Progenitor cell of endocrine pancreas (in vitro differentiated cells): ENCODE results near the gene ANO10. TPM values are rescaled to one million over a fixed set of nuclear protein-coding genes. Genes with fewer than 3 reads are reported as not detected.
"Not testable (repeated sequence)": the region's sequence is repeated elsewhere in the genome, so short reads cannot be mapped to it uniquely, and the experiment has no call there.

Experiments used
- DNase-seq: peaks from one replicate; pipeline ENCODE4 v3.0.0; 2021; ENCODE audit warnings: low spot score; ENCODE audit not compliant: unreplicated experiment
- H3K27ac Mint-ChIP-seq: 2 replicates; pipeline ENCODE4 v1.8.0; 2021; ENCODE audit warnings: mild to moderate bottlenecking, moderate library complexity, mixed read lengths
- H3K27me3 Mint-ChIP-seq: 2 replicates; pipeline ENCODE4 v1.8.0; 2021; ENCODE audit warnings: mixed read lengths
- H3K36me3 Mint-ChIP-seq: 2 replicates; pipeline ENCODE4 v1.8.0; 2022; ENCODE audit warnings: mixed read lengths; ENCODE audit not compliant: insufficient read depth
- H3K4me1 Mint-ChIP-seq: 2 replicates; pipeline ENCODE4 v1.8.0; 2021; ENCODE audit warnings: low read depth, mixed read lengths
- H3K4me3 Mint-ChIP-seq: 2 replicates; pipeline ENCODE4 v1.8.0; 2021; ENCODE audit warnings: low read depth, mild to moderate bottlenecking, moderate library complexity, mixed read lengths
- H3K9me3 Mint-ChIP-seq: 2 replicates; pipeline ENCODE4 v1.8.0; 2021; ENCODE audit warnings: low read depth, mixed read lengths
- total RNA-seq: library from RNA; stranded (reverse); gene quantifications from 2 replicates; pipeline ENCODE4 v1.2.1, GENCODE V29; 2021
- TF ChIP-seq, protein P1 (sequence below): fragments of 200-600 bp; sonication (generic); IDR thresholded peaks from one replicate; pipeline ENCODE4 v1.5.0; 2021; ENCODE audit warnings: antibody characterized with exemption, mild to moderate bottlenecking; ENCODE audit not compliant: unreplicated experiment

The ANO10 gene
- total RNA-seq, 1 donor from 2014 or later: 30.1 TPM

DNA sequence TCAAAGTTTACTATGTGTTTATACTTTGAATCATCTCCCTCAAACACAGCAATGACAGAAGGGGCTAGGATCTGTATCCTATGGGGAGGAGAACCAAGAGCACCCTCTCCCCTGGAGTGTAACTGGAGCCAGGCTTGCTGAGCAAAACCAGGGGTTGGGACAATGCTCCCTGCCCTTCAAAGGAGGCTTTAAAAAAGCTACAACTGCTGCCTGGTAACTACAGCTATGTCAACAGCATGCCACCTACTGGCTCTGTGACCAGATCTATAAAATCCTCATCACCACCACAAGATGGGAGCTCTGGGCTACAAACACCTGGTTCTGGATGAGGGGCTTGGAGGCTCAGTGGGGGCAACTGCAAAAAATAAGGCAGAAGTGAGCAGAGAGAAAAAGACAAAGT, 61.9 kb downstream of the ANO10 start:
- Mint-ChIP-seq H3K9me3 (peaks cover 2% of the 10 kb centered on the region), H3K4me3 (no peak overlapping the region), H3K27ac (no peak overlapping the region), H3K27me3 (no peaks in the 10 kb centered on the region), H3K4me1 (peaks cover 20% of the 10 kb centered on the region), H3K36me3 (peaks cover 6% of the 10 kb centered on the region)
- TF ChIP-seq, protein P1, sequence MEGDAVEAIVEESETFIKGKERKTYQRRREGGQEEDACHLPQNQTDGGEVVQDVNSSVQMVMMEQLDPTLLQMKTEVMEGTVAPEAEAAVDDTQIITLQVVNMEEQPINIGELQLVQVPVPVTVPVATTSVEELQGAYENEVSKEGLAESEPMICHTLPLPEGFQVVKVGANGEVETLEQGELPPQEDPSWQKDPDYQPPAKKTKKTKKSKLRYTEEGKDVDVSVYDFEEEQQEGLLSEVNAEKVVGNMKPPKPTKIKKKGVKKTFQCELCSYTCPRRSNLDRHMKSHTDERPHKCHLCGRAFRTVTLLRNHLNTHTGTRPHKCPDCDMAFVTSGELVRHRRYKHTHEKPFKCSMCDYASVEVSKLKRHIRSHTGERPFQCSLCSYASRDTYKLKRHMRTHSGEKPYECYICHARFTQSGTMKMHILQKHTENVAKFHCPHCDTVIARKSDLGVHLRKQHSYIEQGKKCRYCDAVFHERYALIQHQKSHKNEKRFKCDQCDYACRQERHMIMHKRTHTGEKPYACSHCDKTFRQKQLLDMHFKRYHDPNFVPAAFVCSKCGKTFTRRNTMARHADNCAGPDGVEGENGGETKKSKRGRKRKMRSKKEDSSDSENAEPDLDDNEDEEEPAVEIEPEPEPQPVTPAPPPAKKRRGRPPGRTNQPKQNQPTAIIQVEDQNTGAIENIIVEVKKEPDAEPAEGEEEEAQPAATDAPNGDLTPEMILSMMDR: no peak
- DNase-seq: no peak

DNA sequence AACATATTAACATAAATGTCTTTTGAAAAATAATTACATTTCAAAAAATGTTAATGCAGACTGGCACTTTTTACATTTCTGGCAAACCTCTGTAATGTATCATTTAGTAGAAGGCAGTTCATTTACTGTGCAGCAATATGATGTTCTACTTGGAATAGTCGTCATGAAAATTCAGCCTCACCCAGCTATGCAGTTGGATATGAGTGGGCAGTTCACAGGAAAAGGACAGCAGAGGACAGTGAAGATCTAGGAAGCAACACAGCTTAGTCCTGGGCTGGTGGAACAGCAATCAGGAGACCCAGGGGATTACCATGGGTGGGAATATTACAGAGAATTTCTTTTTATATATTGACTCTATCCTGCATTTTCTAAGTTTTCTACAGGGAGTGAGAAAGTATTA, 63.6 kb downstream of the ANO10 start:
- Mint-ChIP-seq H3K36me3 (peaks cover 14% of the 10 kb centered on the region), H3K4me1 (peaks cover 20% of the 10 kb centered on the region), H3K9me3 (peaks cover 7% of the 10 kb centered on the region)

DNA sequence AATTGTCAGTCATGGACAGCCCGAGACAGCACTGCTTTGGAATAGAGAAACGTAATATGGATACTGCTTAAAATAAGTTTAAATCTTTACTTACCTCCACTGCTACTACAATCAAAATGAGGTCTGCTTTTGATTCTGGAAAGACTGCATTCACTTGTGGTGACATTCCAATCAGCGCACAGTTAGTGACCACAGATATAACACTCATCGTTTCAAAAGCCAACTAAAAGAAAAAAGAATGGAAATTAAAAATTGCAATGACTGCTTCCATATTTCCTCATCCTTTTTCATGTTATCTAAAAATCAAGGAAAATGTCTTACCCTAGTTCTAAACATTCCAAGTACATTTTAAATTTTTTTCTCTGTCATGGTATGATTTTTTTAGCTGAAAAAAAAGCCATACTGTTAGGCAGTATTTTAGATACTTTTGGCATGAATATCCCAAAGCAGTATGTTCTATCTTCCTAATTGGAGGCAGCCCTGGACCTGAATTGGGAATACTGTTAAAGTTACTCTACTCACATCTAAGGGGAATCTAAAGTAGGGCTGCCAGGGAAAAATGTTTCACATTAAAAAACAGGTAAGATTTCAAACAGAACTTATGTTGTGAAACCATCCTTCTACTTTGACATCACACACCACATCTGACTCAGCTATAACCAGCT, 72.1 kb downstream of the ANO10 start:
- H3K27ac Mint-ChIP-seq: no peak overlapping the region
- H3K4me1 Mint-ChIP-seq: no peaks in the 10 kb centered on the region
- DNase-seq: no peak
- peaks cover 6% of the 10 kb centered on the region for H3K9me3 Mint-ChIP-seq
- peaks cover 15% of the 10 kb centered on the region for H3K36me3 Mint-ChIP-seq
- TF ChIP-seq, protein P1: no peak
- H3K4me3 Mint-ChIP-seq: no peak overlapping the region
- no peaks in the 10 kb centered on the region for H3K27me3 Mint-ChIP-seq

More for the DNA sequence above, 63.6 kb downstream of the ANO10 start:
- Mint-ChIP-seq H3K4me3 (no peak overlapping the region), H3K27ac (no peak overlapping the region), H3K27me3 (no peaks in the 10 kb centered on the region)
- no peak for DNase-seq
- TF ChIP-seq, protein P1: no peak

DNA sequence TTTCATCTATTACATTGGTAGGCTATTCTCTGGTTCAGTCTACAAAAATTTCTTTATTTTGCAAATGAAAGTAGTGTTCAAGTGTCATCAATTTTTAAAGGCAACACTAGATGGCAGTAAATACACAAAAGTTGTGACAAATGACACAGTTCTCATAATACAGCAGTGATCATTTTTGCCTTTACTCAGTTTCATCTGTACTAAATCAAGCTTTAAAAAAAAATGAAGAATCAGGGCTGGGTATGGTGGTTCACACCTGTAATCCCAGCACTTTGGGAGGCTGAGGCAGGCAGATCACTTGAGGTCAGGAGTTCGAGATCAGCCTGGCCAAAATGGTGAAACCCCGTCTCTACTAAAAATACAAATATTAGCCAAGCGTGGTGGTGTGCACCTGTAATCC, 77.5 kb downstream of the ANO10 start:
- not testable (repeated sequence) for H3K27me3 Mint-ChIP-seq, H3K4me1 Mint-ChIP-seq, H3K4me3 Mint-ChIP-seq, H3K9me3 Mint-ChIP-seq, H3K36me3 Mint-ChIP-seq, H3K27ac Mint-ChIP-seq, DNase-seq
- TF ChIP-seq, protein P1: peak; percentile 68

DNA sequence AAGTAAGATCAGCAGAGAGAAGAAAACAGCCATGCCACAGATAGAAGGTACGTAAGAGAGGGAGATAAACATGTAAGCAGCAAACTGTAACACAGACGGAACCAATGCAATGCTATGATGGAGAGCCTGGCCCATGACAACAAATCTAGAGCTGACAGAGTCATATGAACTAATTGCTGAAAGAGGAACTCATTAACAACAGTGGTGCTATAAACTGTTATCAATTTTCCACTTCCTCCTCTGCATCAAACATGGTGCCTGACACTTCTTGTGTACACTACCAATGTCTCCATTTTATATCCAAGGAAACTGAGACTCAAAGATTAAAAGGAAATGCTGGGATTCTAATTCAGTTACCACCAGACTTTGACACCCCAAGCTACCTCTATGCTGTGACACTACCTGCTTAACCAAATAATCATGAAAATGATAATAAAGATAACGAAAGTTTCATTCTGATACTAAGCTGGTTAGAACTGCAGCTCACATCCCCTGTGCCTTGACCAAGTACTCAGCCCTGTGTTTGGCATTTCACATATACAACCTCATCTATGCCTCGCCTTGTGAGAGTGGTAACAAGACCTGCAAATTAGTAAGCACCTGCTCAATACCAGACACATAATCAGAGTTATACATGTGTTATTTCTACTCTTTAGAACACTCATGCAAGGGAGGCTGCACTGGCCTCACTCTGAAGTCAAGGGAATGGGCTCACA, 79.3 kb downstream of the ANO10 start:
- H3K4me1 Mint-ChIP-seq: no peaks in the 10 kb centered on the region
- TF ChIP-seq, protein P1: no peak
- no peak overlapping the region for H3K27ac Mint-ChIP-seq
- no peak overlapping the region for H3K4me3 Mint-ChIP-seq
- no peaks in the 10 kb centered on the region for H3K27me3 Mint-ChIP-seq
- H3K36me3 Mint-ChIP-seq: peaks cover 1% of the 10 kb centered on the region
- no peaks in the 10 kb centered on the region for H3K9me3 Mint-ChIP-seq
- DNase-seq: no peak
